ENCODE data around the gene PGAP2. TPM values are rescaled to one million over a fixed set of nuclear protein-coding genes. Genes with fewer than 3 reads are reported as not detected.

PGAP2 gene
- total and polyA plus RNA-seq, 7 experiments from 2014 or later, result 20.8 to 28.3 (median 26.1) TPM

DNA sequence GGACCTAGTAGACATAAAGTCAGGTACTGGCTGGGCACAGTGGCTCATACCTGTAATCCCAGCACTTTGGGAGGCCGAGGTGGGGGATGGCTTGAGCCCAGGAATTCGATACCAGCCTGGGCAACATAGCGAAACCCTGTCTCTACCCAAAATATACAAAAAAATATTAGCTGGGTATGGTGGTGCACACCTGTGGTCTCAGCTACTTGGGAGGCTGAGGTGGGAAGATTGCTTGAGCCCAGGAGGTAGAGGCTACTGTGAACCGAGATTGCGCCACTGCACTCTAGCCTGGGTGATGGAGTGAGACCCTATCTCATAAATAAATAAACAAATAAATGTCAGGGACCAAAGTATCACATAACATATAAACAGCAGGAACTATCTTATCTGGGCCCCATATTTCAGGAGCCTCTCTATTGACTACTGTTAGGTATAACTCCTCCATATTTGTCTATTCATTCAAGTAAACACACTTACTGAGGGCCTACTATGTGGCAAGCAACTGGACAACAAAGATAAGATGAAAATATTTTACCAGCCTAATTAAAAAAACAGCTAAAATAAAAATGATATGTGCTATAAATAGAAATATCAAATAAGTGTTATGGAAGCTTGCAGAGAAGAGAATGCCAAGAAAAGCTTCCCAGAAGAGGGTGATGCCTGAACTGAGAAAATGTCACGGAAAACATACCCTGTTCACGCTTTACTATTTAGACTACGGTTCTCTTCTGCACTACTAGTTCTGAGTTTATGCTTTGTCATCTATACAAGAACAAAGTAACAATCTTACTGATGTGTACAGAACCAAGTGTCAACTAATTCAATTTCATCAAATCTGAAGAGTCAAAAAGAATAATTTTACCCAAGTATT lies 13.0 kb upstream of the PGAP2 start:
- Mint-ChIP-seq H3K27me3 (peaks cover 0 to 2% (median 0%) of the 10 kb centered on the region in 5 donors), H3K9me3 (peaks cover 0 to 6% (median 0%) of the 10 kb centered on the region in 11 donors), H3K4me3 (peak overlapping the region; percentile 87 to 98 (median 96)), H3K4me1 (peaks cover 17 to 69% (median 58%) of the 10 kb centered on the region in 7 donors), H3K36me3 (peaks cover 3 to 21% (median 6%) of the 10 kb centered on the region in 5 donors), H3K27ac (peak overlapping the region; percentile 96 to 100 (median 99))
- ChIA-PET CTCF (interaction anchor here (0.6 to 1.9 kb wide), 3 partner anchors 12 to 278 kb away, joined by 3 to 5 read pairs (median 3); partner anchors contain the start of gene PGAP2), POLR2A (interaction anchor here (0.6 to 5.1 kb wide), 7 partner anchors 10 to 278 kb away, joined by 3 to 38 read pairs (median 5); partner anchors contain the start of genes PGAP2 and RHOG)
- peak overlapping the region; percentile 96 for H3K4me3 ChIP-seq (ENCODE audit: low read length)
- no peaks in the 10 kb centered on the region for H3K9me3 ChIP-seq (ENCODE audit: control insufficient read depth in 2 of 3, low read length in 3 of 3)
- H3K27ac ChIP-seq (ENCODE audit: low read depth, low read length), result peak overlapping the region; percentile 99
- no peak for ATAC-seq
- H3K4me1 ChIP-seq (ENCODE audit: control insufficient read depth in 2 of 2, insufficient read depth in 2 of 2, low read length in 2 of 2), result peaks cover 25 to 30% of the 10 kb centered on the region in 2 donors
- DNase-seq, result no peak
- no peaks in the 10 kb centered on the region for H3K27me3 ChIP-seq (ENCODE audit: control insufficient read depth in 2 of 2, insufficient read depth in 2 of 2, low read length in 2 of 2)
- intact Hi-C loops (cut with micrococcal nuclease), result loop anchor here (2.0 to 5.0 kb wide), 3 partner anchors 29 to 418 kb away; partner anchors contain the start of gene ZNF195 (in 1 of the 2)
- peaks cover 0 to 18% (median 5%) of the 10 kb centered on the region in 3 experiments for H3K36me3 ChIP-seq (ENCODE audit: control insufficient read depth in 2 of 3, insufficient read depth in 3 of 3, low read length in 3 of 3)

DNA sequence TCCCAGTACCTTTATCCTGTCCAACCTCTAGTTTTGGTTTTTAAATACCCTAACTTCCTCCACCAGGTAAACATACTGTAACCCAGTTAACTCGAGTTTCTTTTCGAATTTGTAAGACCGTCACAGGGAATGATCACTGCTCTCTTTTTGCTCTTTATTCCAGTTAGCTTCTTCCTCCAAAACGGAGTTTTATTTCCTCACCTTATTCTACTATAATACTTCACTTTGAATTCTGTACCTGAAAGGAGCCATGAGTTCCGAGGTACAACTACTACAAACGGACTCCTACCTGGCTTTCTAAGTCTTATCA lies 12.4 kb upstream of the PGAP2 start:
- intact Hi-C loops (cut with micrococcal nuclease), result loop anchor here (2.0 to 5.0 kb wide), 3 partner anchors 29 to 419 kb away; partner anchors contain the start of gene ZNF195 (in 1 of the 2)
- peaks cover 0 to 6% (median 0%) of the 10 kb centered on the region in 11 donors for H3K9me3 Mint-ChIP-seq
- no peak for DNase-seq

DNA sequence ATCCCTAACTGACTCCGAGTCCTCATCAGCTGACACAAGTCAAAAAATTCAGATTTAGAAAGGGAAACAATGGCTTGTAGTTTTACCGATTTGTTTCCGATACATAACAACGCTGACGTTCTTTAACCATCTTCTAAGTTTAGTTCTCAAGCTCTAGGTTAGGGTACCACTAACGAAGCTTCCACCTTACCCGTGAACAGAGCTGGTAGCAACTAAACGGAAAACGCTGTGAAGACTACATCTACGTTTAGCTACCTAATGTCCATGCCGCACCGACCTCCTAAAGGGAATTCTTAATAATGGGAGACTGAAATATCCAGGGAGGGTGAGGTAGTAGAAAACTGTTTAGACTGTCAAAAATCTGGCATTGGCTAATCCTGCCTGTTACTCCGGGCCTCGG lies 12.0 kb upstream of the PGAP2 start:
- ATAC-seq (no peak), DNase-seq (peak in 2 of 9 donors; percentile 13 to 20)
- H3K4me1 Mint-ChIP-seq, result peaks cover 11 to 66% (median 55%) of the 10 kb centered on the region in 7 donors
- H3K9me3 Mint-ChIP-seq, result peaks cover 0 to 6% (median 0%) of the 10 kb centered on the region in 11 donors
- peak overlapping the region; percentile 87 to 98 (median 96) for H3K4me3 Mint-ChIP-seq
- Histone ChIP-seq H3K4me1 (ENCODE audit: control insufficient read depth in 2 of 2, insufficient read depth in 2 of 2, low read length in 2 of 2) (peaks cover 25 to 27% of the 10 kb centered on the region in 2 donors), H3K27me3 (ENCODE audit: control insufficient read depth in 2 of 2, insufficient read depth in 2 of 2, low read length in 2 of 2) (no peaks in the 10 kb centered on the region), H3K4me3 (ENCODE audit: low read length) (peak overlapping the region; percentile 96), H3K36me3 (ENCODE audit: control insufficient read depth in 2 of 3, insufficient read depth in 3 of 3, low read length in 3 of 3) (peaks cover 0 to 18% (median 5%) of the 10 kb centered on the region in 3 experiments), H3K9me3 (ENCODE audit: control insufficient read depth in 2 of 3, low read length in 3 of 3) (no peaks in the 10 kb centered on the region), H3K27ac (ENCODE audit: low read depth, low read length) (peak overlapping the region; percentile 99)
- peaks cover 0 to 2% (median 0%) of the 10 kb centered on the region in 5 donors for H3K27me3 Mint-ChIP-seq
- ChIA-PET CTCF (interaction anchor here (1.4 to 1.9 kb wide), 2 partner anchors 13 to 277 kb away, joined by 3 to 5 read pairs; partner anchors contain the start of gene PGAP2), POLR2A (interaction anchor here (0.6 to 5.1 kb wide), 9 partner anchors 8 to 277 kb away, joined by 3 to 38 read pairs (median 4); partner anchors contain the start of genes PGAP2 and RHOG)
- intact Hi-C loops (cut with micrococcal nuclease), result loop anchor here (2.0 to 5.0 kb wide), 3 partner anchors 28 to 419 kb away; partner anchors contain the start of gene ZNF195 (in 1 of the 2)
- peaks cover 3 to 19% (median 6%) of the 10 kb centered on the region in 5 donors for H3K36me3 Mint-ChIP-seq
- H3K27ac Mint-ChIP-seq, result peak overlapping the region; percentile 96 to 100 (median 99)

More for the DNA sequence above, 12.4 kb upstream of the PGAP2 start:
- Mint-ChIP-seq H3K4me1 (peaks cover 11 to 66% (median 55%) of the 10 kb centered on the region in 7 donors), H3K27me3 (peaks cover 0 to 2% (median 0%) of the 10 kb centered on the region in 5 donors), H3K36me3 (peaks cover 3 to 19% (median 6%) of the 10 kb centered on the region in 5 donors), H3K4me3 (peak overlapping the region; percentile 87 to 98 (median 96)), H3K27ac (peak overlapping the region; percentile 96 to 100 (median 99))
- H3K27ac ChIP-seq (ENCODE audit: low read depth, low read length), result peak overlapping the region; percentile 99
- ATAC-seq, result no peak
- CTCF ChIA-PET, result interaction anchor here (0.6 to 1.9 kb wide), 3 partner anchors 12 to 277 kb away, joined by 3 to 5 read pairs (median 3); partner anchors contain the start of gene PGAP2
- H3K4me3 ChIP-seq (ENCODE audit: low read length), result peak overlapping the region; percentile 96
- POLR2A ChIA-PET, result interaction anchor here (0.6 to 5.1 kb wide), 9 partner anchors 8 to 277 kb away, joined by 3 to 38 read pairs (median 4); partner anchors contain the start of genes PGAP2 and RHOG
- H3K36me3 ChIP-seq (ENCODE audit: control insufficient read depth in 2 of 3, insufficient read depth in 3 of 3, low read length in 3 of 3), result peaks cover 0 to 18% (median 5%) of the 10 kb centered on the region in 3 experiments
- no peaks in the 10 kb centered on the region for H3K9me3 ChIP-seq (ENCODE audit: control insufficient read depth in 2 of 3, low read length in 3 of 3)
- peaks cover 25 to 27% of the 10 kb centered on the region in 2 donors for H3K4me1 ChIP-seq (ENCODE audit: control insufficient read depth in 2 of 2, insufficient read depth in 2 of 2, low read length in 2 of 2)
- H3K27me3 ChIP-seq (ENCODE audit: control insufficient read depth in 2 of 2, insufficient read depth in 2 of 2, low read length in 2 of 2), result no peaks in the 10 kb centered on the region

DNA sequence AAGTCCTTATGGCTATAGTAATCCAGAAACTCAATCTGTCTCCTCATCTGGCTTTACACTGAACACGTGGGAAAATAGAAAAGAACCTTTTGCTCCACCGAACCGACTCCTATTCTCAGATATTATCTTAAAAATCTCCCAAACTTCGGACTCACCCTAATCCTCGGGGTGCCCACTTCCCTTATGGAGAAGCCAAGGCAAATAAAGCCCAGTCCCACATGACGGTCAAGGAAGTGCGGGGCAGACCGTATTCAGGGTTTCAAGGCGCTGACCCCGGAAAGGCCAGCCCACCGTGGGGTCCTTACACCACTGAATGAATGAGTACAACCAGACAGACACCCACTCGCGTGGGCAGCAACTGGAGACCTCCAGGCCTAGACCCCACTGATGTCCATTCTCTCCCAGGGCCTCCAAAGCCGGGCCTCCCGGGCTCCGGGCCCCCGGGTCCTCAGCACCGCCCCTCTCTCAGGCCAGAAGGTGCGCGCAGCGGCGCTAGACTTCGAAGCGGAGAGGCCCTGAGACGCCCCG lies 11.5 kb upstream of the PGAP2 start:
- ATAC-seq, result peak; percentile 33
- DNase-seq, result peak in 1 of 9 donors; percentile 13
- intact Hi-C loops (cut with micrococcal nuclease), result loop anchor here (1.0 to 5.0 kb wide), 11 partner anchors 11 to 420 kb away; partner anchors contain the start of genes PGAP2 (in 2 of the 2), RRM1 (in 2 of the 2), STIM1 (in 1 of the 2) and ZNF195 (in 1 of the 2)
- Histone ChIP-seq H3K27ac (ENCODE audit: low read depth, low read length) (peak overlapping the region; percentile 99), H3K27me3 (ENCODE audit: control insufficient read depth in 2 of 2, insufficient read depth in 2 of 2, low read length in 2 of 2) (no peaks in the 10 kb centered on the region), H3K36me3 (ENCODE audit: control insufficient read depth in 2 of 3, insufficient read depth in 3 of 3, low read length in 3 of 3) (peaks cover 0 to 18% (median 5%) of the 10 kb centered on the region in 3 experiments), H3K9me3 (ENCODE audit: control insufficient read depth in 2 of 3, low read length in 3 of 3) (no peaks in the 10 kb centered on the region), H3K4me3 (ENCODE audit: low read length) (peak overlapping the region; percentile 96), H3K4me1 (ENCODE audit: control insufficient read depth in 2 of 2, insufficient read depth in 2 of 2, low read length in 2 of 2) (peaks cover 25 to 27% of the 10 kb centered on the region in 2 donors)
- Mint-ChIP-seq H3K4me1 (peaks cover 11 to 66% (median 55%) of the 10 kb centered on the region in 7 donors), H3K27ac (peak overlapping the region; percentile 96 to 100 (median 99)), H3K9me3 (peaks cover 0 to 6% (median 0%) of the 10 kb centered on the region in 11 donors), H3K27me3 (peaks cover 0 to 2% (median 0%) of the 10 kb centered on the region in 5 donors), H3K36me3 (peaks cover 3 to 19% (median 6%) of the 10 kb centered on the region in 5 donors), H3K4me3 (peak overlapping the region; percentile 87 to 98 (median 96))
- CTCF ChIA-PET, result interaction anchor here (1.4 to 1.9 kb wide), 2 partner anchors 12 to 276 kb away, joined by 3 to 5 read pairs; partner anchors contain the start of gene PGAP2
- POLR2A ChIA-PET, result interaction anchor here (0.9 to 5.1 kb wide), 6 partner anchors 9 to 57 kb away, joined by 3 to 38 read pairs (median 6); partner anchors contain the start of genes PGAP2 and RHOG

DNA sequence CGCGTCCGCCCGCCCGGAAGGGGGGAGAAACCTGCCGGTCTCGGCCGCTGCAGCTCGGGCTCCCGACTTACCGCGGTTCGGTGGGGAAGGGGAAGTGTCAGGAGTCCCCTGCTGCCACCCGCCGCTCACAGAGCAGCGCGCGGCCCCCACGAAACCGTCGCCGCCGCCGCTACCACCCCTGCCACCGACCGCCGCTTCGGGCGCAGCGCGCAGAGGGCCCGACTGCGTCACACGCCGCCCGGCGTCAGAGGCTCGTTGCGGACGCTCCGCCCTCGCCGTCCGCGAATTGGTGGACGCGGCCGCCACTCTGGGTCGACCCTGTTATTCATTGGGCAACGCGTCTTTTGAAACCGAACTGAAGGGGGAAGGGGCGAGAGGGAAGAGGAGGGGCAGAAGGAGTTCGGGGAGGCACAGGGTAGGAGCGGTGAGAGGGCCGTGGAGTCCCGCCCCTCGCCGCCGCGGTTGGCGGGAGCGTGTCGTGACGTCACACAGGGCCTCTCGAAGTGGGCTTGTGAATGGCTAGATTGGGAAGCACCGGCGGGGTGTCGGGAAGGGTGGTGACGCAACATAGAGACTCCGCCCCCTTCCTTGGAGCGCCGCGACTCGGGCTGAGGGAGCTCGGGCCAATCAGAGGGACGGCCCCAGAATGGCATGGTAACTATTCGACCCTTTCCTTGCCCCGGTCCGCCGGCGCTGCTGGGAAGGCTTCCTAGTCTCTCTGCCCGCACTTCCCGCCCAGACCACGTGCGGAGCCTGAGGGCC lies 10.8 kb upstream of the PGAP2 start, which contains the start of gene NUP98:
Gene NUP98, minus strand, starts transcription at position 226 of the 762 bp plus-strand sequence. CDS start 15,437 bp downstream, outside the sequence.
- intact Hi-C loops (cut with micrococcal nuclease), result loop anchor here (1.0 to 5.0 kb wide), 11 partner anchors 11 to 420 kb away; partner anchors contain the start of genes PGAP2 (in 2 of the 2), RRM1 (in 2 of the 2), STIM1 (in 1 of the 2) and ZNF195 (in 1 of the 2)
- H3K4me3 ChIP-seq (ENCODE audit: low read length), result peak within 1 kb of the TSS; percentile 96
- peaks cover 0 to 15% (median 4%) of the 10 kb centered on the region in 3 experiments for H3K36me3 ChIP-seq (ENCODE audit: control insufficient read depth in 2 of 3, insufficient read depth in 3 of 3, low read length in 3 of 3)
- ATAC-seq, result peak; percentile 95
- CTCF ChIA-PET, result interaction anchor here (0.9 to 1.5 kb wide), 4 partner anchors 11 to 57 kb away, joined by 3 to 5 read pairs (median 4); partner anchors contain the start of gene PGAP2
- Mint-ChIP-seq H3K27me3 (peaks cover 0 to 2% (median 0%) of the 10 kb centered on the region in 5 donors), H3K4me1 (peaks cover 11 to 61% (median 51%) of the 10 kb centered on the region in 7 donors), H3K27ac (peak within 1 kb of the TSS; percentile 98 to 100 (median 99)), H3K9me3 (peaks cover 0 to 6% (median 0%) of the 10 kb centered on the region in 11 donors), H3K4me3 (peak within 1 kb of the TSS; percentile 87 to 98 (median 96)), H3K36me3 (peaks cover 2 to 17% (median 6%) of the 10 kb centered on the region in 5 donors)
- POLR2A ChIA-PET, result interaction anchor here (0.9 to 5.1 kb wide), 13 partner anchors 8 to 290 kb away, joined by 3 to 38 read pairs (median 4); partner anchors contain the start of genes PGAP2, RHOG and STIM1
- peak; percentile 96 to 100 (median 100) for DNase-seq
- H3K27me3 ChIP-seq (ENCODE audit: control insufficient read depth in 2 of 2, insufficient read depth in 2 of 2, low read length in 2 of 2), result no peaks in the 10 kb centered on the region
- peaks cover 25 to 27% of the 10 kb centered on the region in 2 donors for H3K4me1 ChIP-seq (ENCODE audit: control insufficient read depth in 2 of 2, insufficient read depth in 2 of 2, low read length in 2 of 2)
- H3K9me3 ChIP-seq (ENCODE audit: control insufficient read depth in 2 of 3, low read length in 3 of 3), result no peaks in the 10 kb centered on the region
- H3K27ac ChIP-seq (ENCODE audit: low read depth, low read length), result peak within 1 kb of the TSS; percentile 99

Measured in naive thymus-derived CD4-positive, alpha-beta T cell (primary cell).